Left ventricle myocardium superior (tissue), 1 donor: ENCODE measurements around the gene LRR1. TPM values are rescaled to one million over a fixed set of nuclear protein-coding genes. Genes with fewer than 3 reads are reported as not detected.

ENCODE experiments used
- total RNA-seq: library from RNA; stranded (reverse); fragmentation: NEBNext Ultra II Directional; extraction: Animal tissue kit (Norgen Biotek cat#: 25700); gene quantifications from one replicate; pipeline ENCODE4 v1.2.1, GENCODE V29; 2021
- donor health status: DM: no; HTN: yes; CAD: no; lungs with severe emphysema.

Gene LRR1
- total RNA-seq, 1 donor from 2014 or later = 5.8 TPM

Other genes starting within 250 kb of the LRR1 start
- gene RPS29, start 12.6 kb upstream of the LRR1 start, total RNA-seq = 791 TPM
- 149 TPM for gene RPL36AL, start 21.7 kb downstream of the LRR1 start, total RNA-seq
- gene MGAT2, start 21.9 kb downstream of the LRR1 start, total RNA-seq = 9.6 TPM
- 6.8 TPM for gene DNAAF2, start 36.3 kb downstream of the LRR1 start, total RNA-seq
- gene POLE2, start 89.3 kb downstream of the LRR1 start, total RNA-seq = 0.40 TPM
- gene KLHDC1, start 94.2 kb downstream of the LRR1 start, total RNA-seq = 6.0 TPM
- 85.5 TPM for gene KLHDC2, start 169.2 kb downstream of the LRR1 start, total RNA-seq